Karpas-422 (cell line): ENCODE measurements around the gene NARS2. TPM values are rescaled to one million over a fixed set of nuclear protein-coding genes. Genes with fewer than 3 reads are reported as not detected.

Source experiments
- DNase-seq: peaks from one replicate; pipeline ENCODE4 v3.0.0-alpha.2; 2015
- H2AFZ ChIP-seq: fragments of 200-600 bp; sonication (generic); 2 replicates; pipeline ENCODE4 v1.6.1; 2014; ENCODE audit warnings: antibody characterized with exemption, low read length, mixed read lengths
- H3K27ac ChIP-seq: fragments of 200-600 bp; sonication (generic); 2 replicates; pipeline ENCODE4 v1.5.1; 2014; ENCODE audit warnings: mild to moderate bottlenecking, low read length, moderate library complexity
- H3K27me3 ChIP-seq: fragments of 200-600 bp; sonication (generic); 2 replicates; pipeline ENCODE4 v1.6.1; 2014; ENCODE audit warnings: low read length, mixed read lengths
- H3K36me3 ChIP-seq: fragments of 200-600 bp; sonication (generic); 2 replicates; pipeline ENCODE4 v1.6.1; 2014; ENCODE audit warnings: low read length, mixed read lengths; ENCODE audit not compliant: insufficient read depth
- H3K4me1 ChIP-seq: fragments of 200-600 bp; sonication (generic); 2 replicates; pipeline ENCODE4 v1.6.1; 2014; ENCODE audit warnings: mild to moderate bottlenecking, low read length, mixed read lengths
- H3K4me2 ChIP-seq: fragments of 200-600 bp; sonication (generic); 2 replicates; pipeline ENCODE4 v1.6.1; 2014; ENCODE audit warnings: low read length, low read depth, mild to moderate bottlenecking; ENCODE audit not compliant: poor library complexity, severe bottlenecking
- H3K4me3 ChIP-seq: fragments of 200-600 bp; sonication (generic); 2 replicates; pipeline ENCODE4 v1.5.1; 2014; ENCODE audit warnings: mild to moderate bottlenecking, antibody characterized with exemption, low read length, mixed read lengths
- H3K79me2 ChIP-seq: fragments of 200-600 bp; sonication (generic); 2 replicates; pipeline ENCODE4 v1.6.1; 2014; ENCODE audit warnings: mild to moderate bottlenecking, low read length, mixed read lengths
- H3K9ac ChIP-seq: fragments of 200-600 bp; sonication (generic); 2 replicates; pipeline ENCODE4 v1.6.0; 2014; ENCODE audit warnings: low read length
- H3K9me2 ChIP-seq: fragments of 200-600 bp; sonication (generic), shearing (Covaris generic); replicated peaks from 2 replicates; pipeline ENCODE4 v1.6.0; 2014; ENCODE audit warnings: mild to moderate bottlenecking, low read length, moderate library complexity; ENCODE audit not compliant: insufficient read depth
- H3K9me3 ChIP-seq: fragments of 300-700, 200-600 bp; sonication (generic); 2 replicates; pipeline ENCODE4 v1.6.1; 2014; ENCODE audit warnings: low read length, mixed read lengths
- H4K20me1 ChIP-seq: fragments of 200-600 bp; sonication (generic); 2 replicates; pipeline ENCODE4 v1.6.1; 2014; ENCODE audit warnings: mild to moderate bottlenecking, antibody characterized with exemption, low read length, low read depth; ENCODE audit not compliant: insufficient read depth
- total RNA-seq: library from RNA; depleted of rRNA; stranded (reverse); fragments of >200 nt; shearing (Covaris generic); gene quantifications from 2 replicates; pipeline ENCODE4 v1.2.3, GENCODE V29; 2014; ENCODE audit warnings: low replicate concordance

NARS2 gene
- total RNA-seq, 1 experiment from 2014 or later: 33.3 TPM

GRCh38 chr11:78424334-78425270 lies 150.1 kb downstream of the NARS2 start:
- Histone ChIP-seq H3K4me1 (peaks cover 31% of the 10 kb centered on the region), H3K9me3 (no peaks in the 10 kb centered on the region), H3K9ac (no peak overlapping the region), H2AFZ (no peak overlapping the region), H3K4me2 (peak overlapping the region; percentile 14), H3K27ac (peak overlapping the region; percentile 8; the same call in 1 of the 2 replicates), H3K9me2 (no peaks in the 10 kb centered on the region), H3K36me3 (no peaks in the 10 kb centered on the region), H3K27me3 (no peaks in the 10 kb centered on the region), H3K4me3 (no peak overlapping the region), H3K79me2 (no peaks in the 10 kb centered on the region), H4K20me1 (no peaks in the 10 kb centered on the region)
- no peak for DNase-seq

GRCh38 chr11:78423241-78423640 lies 151.4 kb downstream of the NARS2 start:
- H3K9ac ChIP-seq: no peak overlapping the region
- H3K9me2 ChIP-seq: no peaks in the 10 kb centered on the region
- no peak overlapping the region for H2AFZ ChIP-seq
- no peak overlapping the region for H3K4me3 ChIP-seq
- H3K27me3 ChIP-seq: no peaks in the 10 kb centered on the region
- H3K36me3 ChIP-seq: no peaks in the 10 kb centered on the region
- no peak overlapping the region for H3K4me2 ChIP-seq
- H3K4me1 ChIP-seq: peaks cover 39% of the 10 kb centered on the region
- DNase-seq: no peak
- no peaks in the 10 kb centered on the region for H4K20me1 ChIP-seq
- no peaks in the 10 kb centered on the region for H3K79me2 ChIP-seq
- H3K9me3 ChIP-seq: no peaks in the 10 kb centered on the region
- no peak overlapping the region for H3K27ac ChIP-seq

- Histone ChIP-seq H3K36me3 (no peaks in the 10 kb centered on the region), H3K9me2 (no peaks in the 10 kb centered on the region), H3K9me3 (no peaks in the 10 kb centered on the region), H3K4me1 (peaks cover 47% of the 10 kb centered on the region), H3K4me3 (peak overlapping the region; percentile 39; the same call in 1 of the 2 replicates), H2AFZ (no peak overlapping the region), H3K79me2 (no peaks in the 10 kb centered on the region), H3K4me2 (peak overlapping the region; percentile 50), H3K27ac (no peak overlapping the region), H4K20me1 (no peaks in the 10 kb centered on the region; the same call in 1 of the 2 replicates), H3K27me3 (no peaks in the 10 kb centered on the region), H3K9ac (0 out of 2 replicates have a peak overlapping the region, but pooled peaks have one; percentile 3)
- peak; percentile 57 for DNase-seq
Measured at GRCh38 chr11:78420796-78421209, 153.9 kb downstream of the NARS2 start.

GRCh38 chr11:78420255-78420764 lies 154.4 kb downstream of the NARS2 start:
- H3K9me2 ChIP-seq: no peaks in the 10 kb centered on the region
- no peaks in the 10 kb centered on the region for H3K79me2 ChIP-seq
- H3K4me2 ChIP-seq: peak overlapping the region; percentile 50
- H3K27me3 ChIP-seq: no peaks in the 10 kb centered on the region
- peak; percentile 78 for DNase-seq
- peaks cover 47% of the 10 kb centered on the region for H3K4me1 ChIP-seq
- H2AFZ ChIP-seq: no peak overlapping the region
- H3K9ac ChIP-seq: 0 out of 2 replicates have a peak overlapping the region, but pooled peaks have one; percentile 3
- H3K36me3 ChIP-seq: no peaks in the 10 kb centered on the region
- no peaks in the 10 kb centered on the region; the same call in 1 of the 2 replicates for H4K20me1 ChIP-seq
- H3K9me3 ChIP-seq: no peaks in the 10 kb centered on the region
- H3K4me3 ChIP-seq: peak overlapping the region; percentile 39; the same call in 1 of the 2 replicates
- no peak overlapping the region for H3K27ac ChIP-seq

- Histone ChIP-seq H3K79me2 (no peaks in the 10 kb centered on the region), H3K36me3 (no peaks in the 10 kb centered on the region), H3K9ac (no peak overlapping the region), H3K4me1 (peaks cover 44% of the 10 kb centered on the region), H3K4me2 (no peak overlapping the region), H2AFZ (no peak overlapping the region), H3K27me3 (no peaks in the 10 kb centered on the region), H3K4me3 (no peak overlapping the region), H3K9me3 (no peaks in the 10 kb centered on the region), H4K20me1 (no peaks in the 10 kb centered on the region; the same call in 1 of the 2 replicates), H3K9me2 (no peaks in the 10 kb centered on the region), H3K27ac (no peak overlapping the region)
- no peak for DNase-seq
Measured at GRCh38 chr11:78419327-78419726, 155.3 kb downstream of the NARS2 start.

GRCh38 chr11:78418584-78419211 lies 156.0 kb downstream of the NARS2 start:
- no peaks in the 10 kb centered on the region for H3K27me3 ChIP-seq
- H3K9ac ChIP-seq: peak overlapping the region; percentile 70
- peak; percentile 52 for DNase-seq
- H3K9me2 ChIP-seq: no peaks in the 10 kb centered on the region
- no peaks in the 10 kb centered on the region for H3K36me3 ChIP-seq
- peak overlapping the region; percentile 71 for H3K4me3 ChIP-seq
- H3K79me2 ChIP-seq: no peaks in the 10 kb centered on the region
- no peak overlapping the region for H2AFZ ChIP-seq
- peaks cover 43% of the 10 kb centered on the region for H3K4me1 ChIP-seq
- H4K20me1 ChIP-seq: no peaks in the 10 kb centered on the region; the same call in 1 of the 2 replicates
- H3K27ac ChIP-seq: no peak overlapping the region
- no peaks in the 10 kb centered on the region for H3K9me3 ChIP-seq
- H3K4me2 ChIP-seq: peak overlapping the region; percentile 78

GRCh38 chr11:78417888-78418583 lies 156.6 kb downstream of the NARS2 start:
- peak overlapping the region; percentile 45; the same call in 1 of the 2 replicates for H2AFZ ChIP-seq

More at GRCh38 chr11:78417888-78418583, 156.6 kb downstream of the NARS2 start:
- H3K4me1 ChIP-seq: peaks cover 43% of the 10 kb centered on the region
- H4K20me1 ChIP-seq: no peaks in the 10 kb centered on the region; the same call in 1 of the 2 replicates
- no peaks in the 10 kb centered on the region for H3K9me3 ChIP-seq
- peak overlapping the region; percentile 78 for H3K4me2 ChIP-seq
- no peak overlapping the region for H3K27ac ChIP-seq
- H3K36me3 ChIP-seq: no peaks in the 10 kb centered on the region
- H3K27me3 ChIP-seq: no peaks in the 10 kb centered on the region
- H3K79me2 ChIP-seq: no peaks in the 10 kb centered on the region
- H3K9me2 ChIP-seq: no peaks in the 10 kb centered on the region
- peak; percentile 89 for DNase-seq
- H3K9ac ChIP-seq: peak overlapping the region; percentile 70
- H3K4me3 ChIP-seq: peak overlapping the region; percentile 71
